Astrocyte (in vitro differentiated cells and primary cell): ENCODE measurements around the gene MBLAC1. TPM values are rescaled to one million over a fixed set of nuclear protein-coding genes. Genes with fewer than 3 reads are reported as not detected.

Experiments used
- DNase-seq: peaks from one replicate; pipeline ENCODE4 v3.0.0-alpha.2; 2010; ENCODE audit warnings: low read depth
- FAIRE-seq: peaks from 2 replicates; lab custom pipeline; 2011; peaks lifted over from hg19 to GRCh38; lab: Jason Lieb, UNC
- H2AFZ ChIP-seq: 2 replicates; pipeline ENCODE4 v1.6.0; 2012; ENCODE audit warnings: low read depth, low read length, inconsistent platforms
- H3K27ac ChIP-seq: 2 replicates; pipeline ENCODE4 v1.5.1; 2011; ENCODE audit warnings: low read depth, low read length, inconsistent platforms
- H3K27me3 ChIP-seq: 2 replicates; pipeline ENCODE4 v1.6.0; 2011; ENCODE audit warnings: low read length, inconsistent platforms; ENCODE audit not compliant: insufficient read depth
- H3K36me3 ChIP-seq: 2 replicates; pipeline ENCODE4 v1.5.1; 2011; ENCODE audit warnings: low read length, inconsistent platforms; ENCODE audit not compliant: insufficient read depth
- H3K4me1 ChIP-seq: 2 replicates; pipeline ENCODE4 v1.5.1; 2011; ENCODE audit warnings: low read length, inconsistent platforms; ENCODE audit not compliant: insufficient read depth
- H3K4me2 ChIP-seq: 2 replicates; pipeline ENCODE4 v1.6.0; 2012; ENCODE audit warnings: low read length, inconsistent platforms
- H3K4me3 ChIP-seq: 2 replicates; pipeline ENCODE4 v1.5.1; 2011; ENCODE audit warnings: low read depth, mild to moderate bottlenecking, low read length, inconsistent platforms; ENCODE audit not compliant: insufficient read depth
- H3K79me2 ChIP-seq: 2 replicates; pipeline ENCODE4 v1.6.0; 2012; ENCODE audit warnings: mild to moderate bottlenecking, low read length, inconsistent platforms; ENCODE audit not compliant: insufficient read depth
- H3K9ac ChIP-seq: 2 replicates; pipeline ENCODE4 v1.6.0; 2012; ENCODE audit warnings: mild to moderate bottlenecking, low read length, inconsistent platforms
- H3K9me3 ChIP-seq: 2 replicates; pipeline ENCODE4 v1.5.1; 2012; ENCODE audit warnings: low read depth, mild to moderate bottlenecking, low read length, inconsistent platforms; ENCODE audit not compliant: insufficient read depth
- H4K20me1 ChIP-seq: 2 replicates; pipeline ENCODE4 v1.6.0; 2012; ENCODE audit warnings: low read length, inconsistent platforms; ENCODE audit not compliant: insufficient read depth
- H3K27ac Mint-ChIP-seq: one replicate; pipeline ENCODE4 v1.8.0; 2021; ENCODE audit warnings: mild to moderate bottlenecking, mixed read lengths; ENCODE audit not compliant: unreplicated experiment
- H3K27me3 Mint-ChIP-seq: one replicate; pipeline ENCODE4 v1.8.0; 2021; ENCODE audit warnings: low read depth, mixed read lengths; ENCODE audit not compliant: unreplicated experiment
- H3K36me3 Mint-ChIP-seq: one replicate; pipeline ENCODE4 v1.8.0; 2021; ENCODE audit warnings: low read depth, mixed read lengths; ENCODE audit not compliant: unreplicated experiment
- H3K4me1 Mint-ChIP-seq: one replicate; pipeline ENCODE4 v1.8.0; 2021; ENCODE audit warnings: low read depth, mixed read lengths; ENCODE audit not compliant: unreplicated experiment
- H3K4me3 Mint-ChIP-seq: one replicate; pipeline ENCODE4 v1.8.0; 2021; ENCODE audit warnings: mild to moderate bottlenecking, moderate library complexity, mixed read lengths; ENCODE audit not compliant: unreplicated experiment
- H3K9me3 Mint-ChIP-seq: one replicate; pipeline ENCODE4 v1.8.0; 2021; ENCODE audit warnings: mild to moderate bottlenecking, mixed read lengths; ENCODE audit not compliant: unreplicated experiment
- CTCF ChIP-seq: IDR thresholded peaks from 2 replicates; pipeline ENCODE4 v1.5.1; 2011; ENCODE audit warnings: low read depth, mild to moderate bottlenecking, inconsistent platforms, low read length, moderate library complexity; ENCODE audit not compliant: insufficient read depth
- EZH2 ChIP-seq: IDR thresholded peaks from 2 replicates; pipeline ENCODE4 v1.6.1; 2012; ENCODE audit warnings: mild to moderate bottlenecking, low read length, inconsistent platforms; ENCODE audit not compliant: insufficient read depth
- total RNA-seq: library from RNA; stranded (reverse); gene quantifications from 2 replicates; pipeline ENCODE4 v1.2.1, GENCODE V29; 2021

MBLAC1 gene
- total RNA-seq, 1 donor from 2014 or later: 2.7 TPM

DNA sequence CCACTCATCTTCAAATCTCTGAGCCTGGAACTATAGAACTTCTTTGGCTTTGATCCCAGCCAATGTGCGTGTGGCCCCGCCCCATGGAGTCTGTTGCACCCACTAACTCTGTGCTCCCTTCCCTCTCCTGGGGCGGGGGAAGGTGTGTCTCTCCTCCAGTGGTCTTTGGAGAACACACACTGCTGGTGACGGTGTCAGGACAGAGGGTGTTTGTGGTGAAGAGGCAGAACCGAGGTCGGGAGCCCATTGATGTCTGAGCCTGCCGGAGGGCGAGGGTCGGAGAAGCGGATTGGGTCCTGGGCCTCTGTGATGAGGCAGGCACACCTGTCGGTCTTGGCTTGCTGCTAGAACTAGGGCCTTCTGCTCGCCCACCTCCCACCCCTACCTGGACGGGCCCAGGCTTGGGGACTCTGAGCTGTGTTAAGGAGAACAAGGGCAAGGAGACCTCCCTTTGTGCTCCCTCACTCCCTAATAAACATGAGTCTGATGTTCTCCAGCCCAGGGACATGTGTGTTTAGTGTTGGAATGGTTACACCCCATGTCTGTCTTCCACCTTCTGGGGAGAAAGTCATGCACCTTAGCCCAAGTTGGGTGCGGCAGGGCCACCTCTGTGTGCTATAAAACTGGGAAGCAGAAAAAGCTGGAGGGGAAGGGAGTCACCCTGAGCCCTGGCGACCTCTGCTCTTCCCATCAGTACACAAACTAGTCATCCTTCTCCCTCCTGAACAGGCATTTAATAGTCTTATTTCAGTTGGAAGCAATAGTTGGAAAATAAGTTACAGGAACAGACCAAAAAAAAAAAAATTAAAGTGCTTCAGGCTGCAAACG is 27.2 kb downstream of the MBLAC1 start:
- Histone ChIP-seq H2AFZ (no peak overlapping the region), H3K36me3 (peaks cover 9% of the 10 kb centered on the region), H3K4me2 (no peak overlapping the region), H3K27me3 (no peaks in the 10 kb centered on the region), H3K9me3 (no peaks in the 10 kb centered on the region), H3K79me2 (peaks cover 48% of the 10 kb centered on the region), H3K9ac (no peak overlapping the region), H3K4me3 (no peak overlapping the region), H4K20me1 (peaks cover 50% of the 10 kb centered on the region), H3K27ac (no peak overlapping the region), H3K4me1 (peaks cover 10% of the 10 kb centered on the region)
- no peak for DNase-seq
- no peak for TF ChIP-seq CTCF
- no peak for TF ChIP-seq EZH2
- no peak for FAIRE-seq
- Mint-ChIP-seq H3K4me3 (peak overlapping the region; percentile 11), H3K36me3 (peaks cover 10% of the 10 kb centered on the region), H3K27ac (no peak overlapping the region), H3K4me1 (peaks cover 6% of the 10 kb centered on the region), H3K27me3 (no peaks in the 10 kb centered on the region), H3K9me3 (no peaks in the 10 kb centered on the region)

DNA sequence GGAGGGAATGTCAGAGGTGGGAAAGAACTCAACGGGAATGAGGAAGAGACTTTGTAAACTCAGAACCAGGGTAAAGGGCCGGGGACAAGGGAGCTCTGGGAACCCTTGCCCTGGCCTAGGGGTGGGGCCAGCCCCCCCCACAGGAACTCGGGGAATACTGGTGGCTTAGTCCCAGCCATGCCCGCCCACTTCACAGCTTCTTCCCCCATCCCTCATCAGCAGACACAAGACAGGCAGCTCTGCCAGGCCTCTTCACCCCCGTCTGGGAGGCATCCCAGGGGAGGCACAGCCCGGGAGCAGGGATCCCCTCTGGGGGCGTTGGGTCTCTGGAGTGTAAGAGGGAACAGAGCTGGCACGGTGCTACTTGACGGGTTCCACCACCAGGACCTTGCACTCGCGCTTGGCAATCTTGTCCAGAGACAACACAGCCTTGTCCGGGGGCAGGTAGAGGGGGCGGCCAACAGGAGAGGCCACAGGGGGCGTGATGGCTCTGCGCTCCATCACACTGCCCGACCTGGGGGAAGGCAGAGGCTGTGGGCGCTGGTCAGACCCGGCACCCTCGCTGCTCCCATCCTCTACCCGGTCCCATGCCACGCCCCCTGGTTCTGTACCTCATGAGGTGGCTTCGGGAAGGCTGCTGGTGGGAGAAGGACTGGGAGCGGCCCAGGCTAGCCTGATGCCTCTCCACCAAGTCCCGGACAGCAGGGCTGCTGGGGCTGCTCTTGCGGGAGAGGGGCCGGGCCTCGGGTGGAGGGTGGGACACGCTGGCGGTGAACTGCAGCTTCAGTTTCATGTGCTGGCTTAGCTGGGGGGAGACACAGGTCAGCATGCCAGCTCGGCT is 28.1 kb downstream of the MBLAC1 start:
- Mint-ChIP-seq H3K4me1 (peaks cover 7% of the 10 kb centered on the region), H3K36me3 (peaks cover 10% of the 10 kb centered on the region), H3K27ac (no peak overlapping the region), H3K4me3 (no peak overlapping the region), H3K9me3 (no peaks in the 10 kb centered on the region), H3K27me3 (no peaks in the 10 kb centered on the region)
- H3K4me1 ChIP-seq: peaks cover 7% of the 10 kb centered on the region
- no peak overlapping the region for H3K4me3 ChIP-seq
- FAIRE-seq: no peak
- H3K9ac ChIP-seq: no peak overlapping the region
- no peak overlapping the region for H3K4me2 ChIP-seq
- H3K9me3 ChIP-seq: no peaks in the 10 kb centered on the region
- no peaks in the 10 kb centered on the region for H3K27me3 ChIP-seq
- peaks cover 9% of the 10 kb centered on the region for H3K36me3 ChIP-seq
- H3K27ac ChIP-seq: no peak overlapping the region
- H4K20me1 ChIP-seq: peaks cover 50% of the 10 kb centered on the region
- peaks cover 42% of the 10 kb centered on the region for H3K79me2 ChIP-seq
- DNase-seq: no peak
- TF ChIP-seq CTCF (no peak), EZH2 (no peak)
- no peak overlapping the region for H2AFZ ChIP-seq
